ENCODE results near the gene RHEX.

The RHEX gene

DNA sequence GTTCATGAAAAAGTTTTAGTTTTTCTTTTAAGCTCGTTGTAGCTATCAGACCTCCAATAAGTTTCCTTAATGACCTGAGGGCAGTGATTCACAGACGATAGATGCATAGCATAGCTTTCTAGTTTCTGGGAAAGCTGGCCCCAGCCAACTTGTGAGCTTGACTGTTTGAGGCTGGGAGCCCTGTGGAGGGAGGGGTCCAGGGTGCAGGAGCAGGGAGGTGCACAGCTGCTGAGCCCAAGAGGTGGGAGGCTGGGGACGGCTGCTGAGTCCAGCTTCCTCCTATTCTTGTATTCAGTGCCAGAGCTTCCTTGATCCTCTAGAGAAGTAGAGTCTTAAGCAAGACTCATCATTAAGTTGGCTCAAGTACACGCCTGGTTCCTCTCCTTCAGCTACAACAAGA lies 75.2 kb downstream of the RHEX start:
- Histone ChIP-seq H4K20me1 (ENCODE audit: insufficient read depth, low read length) (no peaks in the 10 kb centered on the region), H3K9me3 (replicated peaks; ENCODE audit: insufficient read depth, low read length) (no peaks in the 10 kb centered on the region), H3K79me2 (ENCODE audit: low read length) (no peaks in the 10 kb centered on the region), H3K9me2 (replicated peaks; ENCODE audit: insufficient read depth, low read length) (no peaks in the 10 kb centered on the region), H3F3A (ENCODE audit: insufficient read depth, low read length) (no peaks in the 10 kb centered on the region), H3K4me1 (ENCODE audit: low read length) (no peaks in the 10 kb centered on the region), H3K9ac (ENCODE audit: low read length) (no peak overlapping the region), H3K36me3 (replicated peaks; ENCODE audit: insufficient read depth, low read length) (no peaks in the 10 kb centered on the region), H3K27me3 (replicated peaks; ENCODE audit: insufficient read depth, low read length) (no peaks in the 10 kb centered on the region), H3K4me3 (ENCODE audit: low read length) (no peak overlapping the region), H3K27ac (ENCODE audit: low read length) (no peak overlapping the region), H3K4me2 (ENCODE audit: low read depth, low read length) (no peak overlapping the region), H2AFZ (ENCODE audit: low read length) (no peak overlapping the region)
- TF ChIP-seq, protein P1, sequence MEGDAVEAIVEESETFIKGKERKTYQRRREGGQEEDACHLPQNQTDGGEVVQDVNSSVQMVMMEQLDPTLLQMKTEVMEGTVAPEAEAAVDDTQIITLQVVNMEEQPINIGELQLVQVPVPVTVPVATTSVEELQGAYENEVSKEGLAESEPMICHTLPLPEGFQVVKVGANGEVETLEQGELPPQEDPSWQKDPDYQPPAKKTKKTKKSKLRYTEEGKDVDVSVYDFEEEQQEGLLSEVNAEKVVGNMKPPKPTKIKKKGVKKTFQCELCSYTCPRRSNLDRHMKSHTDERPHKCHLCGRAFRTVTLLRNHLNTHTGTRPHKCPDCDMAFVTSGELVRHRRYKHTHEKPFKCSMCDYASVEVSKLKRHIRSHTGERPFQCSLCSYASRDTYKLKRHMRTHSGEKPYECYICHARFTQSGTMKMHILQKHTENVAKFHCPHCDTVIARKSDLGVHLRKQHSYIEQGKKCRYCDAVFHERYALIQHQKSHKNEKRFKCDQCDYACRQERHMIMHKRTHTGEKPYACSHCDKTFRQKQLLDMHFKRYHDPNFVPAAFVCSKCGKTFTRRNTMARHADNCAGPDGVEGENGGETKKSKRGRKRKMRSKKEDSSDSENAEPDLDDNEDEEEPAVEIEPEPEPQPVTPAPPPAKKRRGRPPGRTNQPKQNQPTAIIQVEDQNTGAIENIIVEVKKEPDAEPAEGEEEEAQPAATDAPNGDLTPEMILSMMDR (IDR thresholded peaks at IDR 0.05; ENCODE audit: low read length), result no peak
- no peak for TF ChIP-seq EZH2 (optimal IDR thresholded peaks at IDR 0.05; ENCODE audit: low read depth, low read length)
- TF ChIP-seq EZH2phosphoT487 (IDR thresholded peaks at IDR 0.05; ENCODE audit: low read length), result no peak
- no peak for DNase-seq

DNA sequence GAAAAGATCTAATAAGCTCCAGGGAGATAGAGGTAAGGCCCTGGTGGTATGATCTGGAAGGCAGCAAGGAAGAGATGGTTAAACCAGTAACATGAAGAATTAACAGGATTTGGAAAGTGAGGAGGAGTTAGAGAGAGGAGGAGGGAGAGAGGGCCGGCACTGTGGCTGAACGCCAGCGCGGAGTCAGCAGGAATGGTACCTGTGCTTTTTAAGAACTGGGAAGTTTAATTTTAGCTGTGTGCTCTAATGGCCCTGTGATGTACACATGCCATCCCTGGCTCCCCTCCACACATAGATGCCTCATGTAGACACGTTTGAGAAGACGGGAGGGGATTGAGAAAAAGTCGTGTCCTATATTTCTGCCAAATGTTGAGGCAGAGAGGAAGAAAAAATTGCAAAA lies 78.1 kb downstream of the RHEX start:
- Histone ChIP-seq H2AFZ (ENCODE audit: low read length) (no peak overlapping the region), H3K27ac (ENCODE audit: low read length) (no peak overlapping the region), H3K9me3 (replicated peaks; ENCODE audit: insufficient read depth, low read length) (no peaks in the 10 kb centered on the region), H3K4me3 (ENCODE audit: low read length) (no peak overlapping the region), H3K27me3 (replicated peaks; ENCODE audit: insufficient read depth, low read length) (no peaks in the 10 kb centered on the region), H3K4me1 (ENCODE audit: low read length) (no peaks in the 10 kb centered on the region), H3K9me2 (replicated peaks; ENCODE audit: insufficient read depth, low read length) (no peaks in the 10 kb centered on the region), H3K9ac (ENCODE audit: low read length) (no peak overlapping the region), H3K36me3 (replicated peaks; ENCODE audit: insufficient read depth, low read length) (no peaks in the 10 kb centered on the region), H3K4me2 (ENCODE audit: low read depth, low read length) (no peak overlapping the region), H4K20me1 (ENCODE audit: insufficient read depth, low read length) (no peaks in the 10 kb centered on the region), H3K79me2 (ENCODE audit: low read length) (no peaks in the 10 kb centered on the region), H3F3A (ENCODE audit: insufficient read depth, low read length) (no peaks in the 10 kb centered on the region)
- no peak for DNase-seq
- TF ChIP-seq EZH2phosphoT487 (IDR thresholded peaks at IDR 0.05; ENCODE audit: low read length) (no peak), EZH2 (optimal IDR thresholded peaks at IDR 0.05; ENCODE audit: low read depth, low read length) (no peak)
- TF ChIP-seq, protein P1 (IDR thresholded peaks at IDR 0.05; ENCODE audit: low read length), result no peak

DNA sequence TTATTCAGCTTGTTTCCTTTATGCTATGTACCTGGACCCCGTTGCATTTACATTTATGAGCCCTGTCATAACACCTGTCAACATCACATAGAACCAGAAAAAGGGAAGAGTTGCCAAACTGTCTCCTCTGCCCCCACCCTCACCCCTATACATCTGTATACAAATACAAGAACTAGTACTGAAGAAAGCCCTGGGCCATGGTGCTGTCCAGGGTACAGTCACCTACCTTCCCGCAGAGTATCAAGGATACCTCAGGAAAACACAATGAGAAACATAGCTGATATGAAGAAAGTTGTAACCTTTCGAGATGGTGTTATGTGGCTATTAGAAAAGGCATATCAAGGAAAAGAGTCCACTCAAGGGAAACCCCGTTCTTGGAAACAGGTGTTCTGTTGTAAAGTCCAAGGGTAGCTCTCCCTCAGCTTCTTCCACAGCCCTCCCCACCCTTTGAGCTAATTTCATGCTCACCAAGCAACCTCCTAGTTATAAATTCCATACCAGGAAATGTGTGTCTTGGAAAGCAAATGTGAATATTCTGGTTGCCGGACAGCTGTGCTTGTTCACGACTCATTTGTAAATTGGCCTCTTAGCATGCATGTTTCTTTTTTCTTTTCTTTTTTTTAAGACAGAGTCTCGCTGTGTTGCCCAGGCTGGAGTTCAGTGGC lies 80.9 kb downstream of the RHEX start:
- Histone ChIP-seq H3K9me2 (replicated peaks; ENCODE audit: insufficient read depth, low read length) (no peaks in the 10 kb centered on the region), H4K20me1 (ENCODE audit: insufficient read depth, low read length) (no peaks in the 10 kb centered on the region), H3K4me1 (ENCODE audit: low read length) (no peaks in the 10 kb centered on the region), H3K27me3 (replicated peaks; ENCODE audit: insufficient read depth, low read length) (no peaks in the 10 kb centered on the region), H3F3A (ENCODE audit: insufficient read depth, low read length) (no peaks in the 10 kb centered on the region), H3K4me2 (ENCODE audit: low read depth, low read length) (no peak overlapping the region), H3K27ac (ENCODE audit: low read length) (no peak overlapping the region), H3K9me3 (replicated peaks; ENCODE audit: insufficient read depth, low read length) (no peaks in the 10 kb centered on the region), H2AFZ (ENCODE audit: low read length) (no peak overlapping the region), H3K79me2 (ENCODE audit: low read length) (no peaks in the 10 kb centered on the region), H3K4me3 (ENCODE audit: low read length) (no peak overlapping the region), H3K36me3 (replicated peaks; ENCODE audit: insufficient read depth, low read length) (no peaks in the 10 kb centered on the region), H3K9ac (ENCODE audit: low read length) (no peak overlapping the region)
- no peak for DNase-seq
- TF ChIP-seq, protein P1 (IDR thresholded peaks at IDR 0.05; ENCODE audit: low read length), result no peak
- TF ChIP-seq EZH2 (optimal IDR thresholded peaks at IDR 0.05; ENCODE audit: low read depth, low read length) (no peak), EZH2phosphoT487 (IDR thresholded peaks at IDR 0.05; ENCODE audit: low read length) (no peak)
